Measurements from ENCODE around the gene EPHA8. TPM values are rescaled to one million over a fixed set of nuclear protein-coding genes. Genes with fewer than 3 reads are reported as not detected.

EPHA8 gene
- total and polyA plus RNA-seq, 2 donors from 2014 or later, result 0.09 TPM; not detected in 1

GRCh38 chr1:22526677-22527076 is 36.6 kb upstream of the EPHA8 start:
- no peaks in the 10 kb centered on the region for H3K27me3 ChIP-seq (ENCODE audit: control insufficient read depth, insufficient read depth, low read length)
- no peak overlapping the region for H3K4me3 ChIP-seq (ENCODE audit: low read length in 3 of 3)
- FAIRE-seq (no peak), DNase-seq (no peak)
- intact Hi-C loops (cut with DNase I), result no loop called here
- H3K36me3 ChIP-seq (ENCODE audit: control insufficient read depth in 2 of 3, insufficient read depth in 3 of 3, low read length in 3 of 3), result peaks cover 2 to 34% (median 30%) of the 10 kb centered on the region in 3 donors
- H3K9ac ChIP-seq (ENCODE audit: low read length in 3 of 3), result no peak overlapping the region
- H3K4me1 ChIP-seq (ENCODE audit: control insufficient read depth in 2 of 3, insufficient read depth in 2 of 3, low read depth in 1 of 3, low read length in 3 of 3), result no peaks in the 10 kb centered on the region
- no peaks in the 10 kb centered on the region for H3K9me3 ChIP-seq (ENCODE audit: control insufficient read depth in 2 of 3, insufficient read depth in 1 of 3, low read length in 3 of 3)
- TF ChIP-seq CTCF (IDR thresholded peaks at IDR 0.05; ENCODE audit: borderline replicate concordance, extremely low read depth, insufficient read depth), result no peak
- no peak overlapping the region for H3K27ac ChIP-seq (ENCODE audit: low read depth in 2 of 2, low read length in 2 of 2)

- H3K9ac ChIP-seq (ENCODE audit: low read length in 3 of 3), result no peak overlapping the region
- no peak for TF ChIP-seq CTCF (IDR thresholded peaks at IDR 0.05; ENCODE audit: borderline replicate concordance, extremely low read depth, insufficient read depth)
- DNase-seq (no peak), FAIRE-seq (no peak)
- H3K4me3 ChIP-seq (ENCODE audit: low read length in 3 of 3), result no peak overlapping the region
- no peaks in the 10 kb centered on the region for H3K27me3 ChIP-seq (ENCODE audit: control insufficient read depth, insufficient read depth, low read length)
- peaks cover 2 to 29% (median 26%) of the 10 kb centered on the region in 3 donors for H3K36me3 ChIP-seq (ENCODE audit: control insufficient read depth in 2 of 3, insufficient read depth in 3 of 3, low read length in 3 of 3)
- H3K4me1 ChIP-seq (ENCODE audit: control insufficient read depth in 2 of 3, insufficient read depth in 2 of 3, low read depth in 1 of 3, low read length in 3 of 3), result no peaks in the 10 kb centered on the region
- no peaks in the 10 kb centered on the region for H3K9me3 ChIP-seq (ENCODE audit: control insufficient read depth in 2 of 3, insufficient read depth in 1 of 3, low read length in 3 of 3)
- H3K27ac ChIP-seq (ENCODE audit: low read depth in 2 of 2, low read length in 2 of 2), result no peak overlapping the region
- intact Hi-C loops (cut with DNase I), result no loop called here
Observed at GRCh38 chr1:22527122-22527521, 36.2 kb upstream of the EPHA8 start.

- Histone ChIP-seq H3K4me3 (ENCODE audit: low read length in 3 of 3) (no peak overlapping the region), H3K9ac (ENCODE audit: low read length in 3 of 3) (no peak overlapping the region), H3K4me1 (ENCODE audit: control insufficient read depth in 2 of 3, insufficient read depth in 2 of 3, low read depth in 1 of 3, low read length in 3 of 3) (no peaks in the 10 kb centered on the region), H3K9me3 (ENCODE audit: control insufficient read depth in 2 of 3, insufficient read depth in 1 of 3, low read length in 3 of 3) (no peaks in the 10 kb centered on the region), H3K36me3 (ENCODE audit: control insufficient read depth in 2 of 3, insufficient read depth in 3 of 3, low read length in 3 of 3) (peaks cover 0 to 26% (median 23%) of the 10 kb centered on the region in 3 donors), H3K27me3 (ENCODE audit: control insufficient read depth, insufficient read depth, low read length) (no peaks in the 10 kb centered on the region), H3K27ac (ENCODE audit: low read depth in 2 of 2, low read length in 2 of 2) (no peak overlapping the region)
- FAIRE-seq (no peak), DNase-seq (peak in 3 of 5 donors; percentile 18 to 70 (median 48))
- no peak for TF ChIP-seq CTCF (IDR thresholded peaks at IDR 0.05; ENCODE audit: borderline replicate concordance, extremely low read depth, insufficient read depth)
- intact Hi-C loops (cut with DNase I), result no loop called here
Observed at GRCh38 chr1:22527555-22528296, 35.6 kb upstream of the EPHA8 start.
